SK-N-SH (cell line): ENCODE measurements around the gene ZNF664. TPM values are rescaled to one million over a fixed set of nuclear protein-coding genes. Genes with fewer than 3 reads are reported as not detected.
A peak's percentile ranks its signal among the peaks of the same experiment; 100 is the strongest.

ENCODE experiments used
- CTCF ChIA-PET: fragments of 300-600, 350-600 bp; formaldehyde crosslinking; extraction: SDS; loops from one replicate; lab custom pipeline; 2021; lab: Yijun Ruan, JAX
- POLR2A ChIA-PET: fragments of 350-600 bp; sonication (Branson Sonifier 250); formaldehyde crosslinking; extraction: SDS; loops from one replicate; lab custom pipeline; 2020; ENCODE audit warnings: antibody characterized with exemption, inconsistent platforms; lab: Yijun Ruan, JAX
- DNase-seq: peaks from one replicate; pipeline ENCODE4 v3.0.0; 2012
- H2AFZ ChIP-seq: fragments of 200-600 bp; sonication (generic); 2 replicates; pipeline ENCODE4 v1.8.1; 2016; ENCODE audit warnings: antibody characterized with exemption, mild to moderate bottlenecking, low read depth
- H3F3A ChIP-seq: fragments of 200-600 bp; sonication (generic); replicated peaks from 2 replicates; pipeline ENCODE3; 2016; ENCODE audit warnings: antibody characterized with exemption, mild to moderate bottlenecking; ENCODE audit not compliant: insufficient read depth
- H3K27ac ChIP-seq, 2 experiments: fragments of 200-500 bp in 1 of 2; fragments of 200-600 bp in 1 of 2; sonication (Bioruptor generic) in 1 of 2; sonication (generic), shearing (Covaris generic) in 1 of 2; 2 replicates each; pipeline versions ENCODE4 v1.5.1 to v1.6.1; 2014 to 2016; ENCODE audit warnings: low read depth in 2 of 2, inconsistent platforms in 1 of 2, low read length in 1 of 2, mild to moderate bottlenecking in 1 of 2, mixed read lengths in 1 of 2
- H3K27me3 ChIP-seq: fragments of 200-600 bp; sonication (generic), shearing (Covaris generic); 2 replicates; pipeline ENCODE4 v1.6.1; 2016; ENCODE audit warnings: mixed run types; ENCODE audit not compliant: insufficient read depth
- H3K36me3 ChIP-seq, 2 experiments: fragments of 200-500 bp in 1 of 2; fragments of 200-600 bp in 1 of 2; sonication (Bioruptor generic) in 1 of 2; sonication (generic) in 1 of 2; replicated peaks in 1 of 2; 2 replicates each; pipeline versions ENCODE3 to v1.5.1; 2014 to 2016; ENCODE audit warnings: low read length in 1 of 2, mild to moderate bottlenecking in 1 of 2; ENCODE audit not compliant: insufficient read depth in 2 of 2, control insufficient read depth in 1 of 2
- H3K4me1 ChIP-seq, 2 experiments: fragments of 200-500 bp in 1 of 2; fragments of 200-600 bp in 1 of 2; sonication (Bioruptor generic) in 1 of 2; sonication (generic), shearing (Covaris generic) in 1 of 2; 2 replicates each; pipeline versions ENCODE4 v1.5.1 to v1.6.1; 2014 to 2016; ENCODE audit warnings: low read depth in 1 of 2, low read length in 1 of 2, mixed run types in 1 of 2; ENCODE audit not compliant: insufficient read depth in 2 of 2, control insufficient read depth in 1 of 2
- H3K4me2 ChIP-seq: fragments of 200-600 bp; sonication (generic), shearing (Covaris generic); 2 replicates; pipeline ENCODE4 v1.6.1; 2017; ENCODE audit warnings: mixed run types
- H3K4me3 ChIP-seq, 2 experiments: fragments of 200-500 bp in 1 of 2; fragments of 200-600 bp in 1 of 2; sonication (Bioruptor generic) in 1 of 2; sonication (generic), shearing (Covaris generic) in 1 of 2; 2 replicates each; pipeline versions ENCODE4 v1.5.1 to v1.8.1; 2014 to 2016; ENCODE audit warnings: low read depth in 2 of 2, inconsistent platforms in 1 of 2, low read length in 1 of 2, mild to moderate bottlenecking in 1 of 2, mixed read lengths in 1 of 2, moderate library complexity in 1 of 2
- H3K79me2 ChIP-seq: fragments of 200-600 bp; sonication (generic); 2 replicates; pipeline ENCODE4 v1.8.1; 2017; ENCODE audit warnings: mild to moderate bottlenecking; ENCODE audit not compliant: insufficient read depth
- H3K9ac ChIP-seq: fragments of 200-600 bp; sonication (generic); 2 replicates; pipeline ENCODE4 v1.6.1; 2017; ENCODE audit warnings: mixed run types
- H3K9me2 ChIP-seq: fragments of 200-600 bp; sonication (generic); 2 replicates; pipeline ENCODE4 v1.6.1; 2017; ENCODE audit warnings: mixed run types
- H3K9me3 ChIP-seq: fragments of 200-600 bp; sonication (generic); 2 replicates; pipeline ENCODE4 v1.6.1; 2017; ENCODE audit warnings: mixed run types, mild to moderate bottlenecking, moderate library complexity
- H4K20me1 ChIP-seq: fragments of 200-600 bp; sonication (generic); 2 replicates; pipeline ENCODE4 v1.6.1; 2017; ENCODE audit warnings: mild to moderate bottlenecking, mixed run types; ENCODE audit not compliant: insufficient read depth
- CTCF ChIP-seq: fragments of 200-600 bp; sonication (generic); IDR thresholded peaks from 2 replicates; pipeline ENCODE4 v1.6.1; 2017; ENCODE audit warnings: antibody characterized with exemption, mild to moderate bottlenecking, moderate library complexity
- EP300 ChIP-seq, 2 experiments: IDR thresholded peaks; 2 replicates each; pipeline versions ENCODE4 v1.4.0 to v1.6.1; 2012; ENCODE audit warnings: borderline replicate concordance in 1 of 2, low read depth in 1 of 2, low read length in 1 of 2
- FOSL2 ChIP-seq: IDR thresholded peaks from 2 replicates; pipeline ENCODE4 v1.4.0; 2012; ENCODE audit warnings: low read depth, mild to moderate bottlenecking, moderate library complexity, borderline replicate concordance
- FOXJ3 ChIP-seq: sonication (generic); formaldehyde crosslinking; IDR thresholded peaks from 2 replicates; pipeline ENCODE4 v1.5.1; 2020; ENCODE audit warnings: mild to moderate bottlenecking, missing genetic modification reagents
- FOXM1 ChIP-seq: IDR thresholded peaks from 2 replicates; pipeline ENCODE4 v1.4.0; 2012; ENCODE audit warnings: low read depth, mild to moderate bottlenecking
- GATA2 ChIP-seq: sonication (generic); formaldehyde crosslinking; IDR thresholded peaks from 2 replicates; pipeline ENCODE4 v1.5.0; 2020; ENCODE audit warnings: mild to moderate bottlenecking, missing genetic modification reagents
- IRF3 ChIP-seq: fragments of 150-350 bp; IDR thresholded peaks from 2 replicates; pipeline ENCODE4 v1.6.1; 2016; ENCODE audit warnings: mild to moderate bottlenecking, low read depth, low read length
- MAX ChIP-seq: IDR thresholded peaks from 2 replicates; pipeline ENCODE4 v1.4.0; 2012; ENCODE audit warnings: low read depth
- MXI1 ChIP-seq: IDR thresholded peaks from 2 replicates; pipeline ENCODE4 v1.6.1; 2012; ENCODE audit warnings: mild to moderate bottlenecking, low read depth, low read length, improper control_type of control experiment
- NFIC ChIP-seq: IDR thresholded peaks from 2 replicates; pipeline ENCODE4 v1.4.0; 2012; ENCODE audit warnings: borderline replicate concordance
- NRF1 ChIP-seq: IDR thresholded peaks from 2 replicates; pipeline ENCODE4 v1.6.1; 2012; ENCODE audit warnings: low read depth, mild to moderate bottlenecking, low read length
- POLR2AphosphoS5 ChIP-seq: IDR thresholded peaks from 2 replicates; pipeline ENCODE4 v1.6.1; 2012; ENCODE audit warnings: low read depth, low read length
- RAD21 ChIP-seq: IDR thresholded peaks from 2 replicates; pipeline ENCODE4 v1.6.1; 2012; ENCODE audit warnings: mild to moderate bottlenecking, low read length
- RCOR1 ChIP-seq: fragments of 150-350 bp; IDR thresholded peaks from 2 replicates; pipeline ENCODE4 v1.6.1; 2017; ENCODE audit warnings: antibody characterized with exemption, low read length
- RFX5 ChIP-seq: IDR thresholded peaks from 2 replicates; pipeline ENCODE4 v1.6.1; 2012; ENCODE audit warnings: mild to moderate bottlenecking, improper control_type of control experiment, low read length
- SIN3A ChIP-seq: IDR thresholded peaks from 2 replicates; pipeline ENCODE4 v1.6.1; 2012; ENCODE audit warnings: low read depth, mild to moderate bottlenecking, low read length, moderate library complexity, borderline replicate concordance
- SMC3 ChIP-seq: IDR thresholded peaks from 2 replicates; pipeline ENCODE4 v1.6.1; 2012; ENCODE audit warnings: low read depth, low read length, improper control_type of control experiment
- TAF1 ChIP-seq: IDR thresholded peaks from 2 replicates; pipeline ENCODE4 v1.6.1; 2012; ENCODE audit warnings: low read depth, mild to moderate bottlenecking, low read length, moderate library complexity, borderline replicate concordance
- TEAD4 ChIP-seq: IDR thresholded peaks from 2 replicates; pipeline ENCODE4 v1.4.0; 2012; ENCODE audit warnings: mild to moderate bottlenecking, borderline replicate concordance; ENCODE audit not compliant: insufficient read depth
- USF1 ChIP-seq: IDR thresholded peaks from 2 replicates; pipeline ENCODE4 v1.4.0; 2012; ENCODE audit warnings: low read depth, borderline replicate concordance
- USF2 ChIP-seq: fragments of 150-350 bp; IDR thresholded peaks from 2 replicates; pipeline ENCODE4 v1.6.1; 2017; ENCODE audit warnings: antibody characterized with exemption, low read length, low read depth, borderline replicate concordance
- WGBS: methylation state at CpG from one replicate; pipeline ENCODE4 v1.1.6; 2017; ENCODE audit warnings: low lambda C conversion rate; 5-methylcytosine and 5-hydroxymethylcytosine counted together
- polyA plus RNA-seq, 3 experiments: library from polyadenylated mRNA; depleted of rRNA; stranded (reverse); fragments of >200 nt; gene quantifications; 2 replicates each; pipeline ENCODE4 v1.2.3, GENCODE V29; 2012

Gene ZNF664
- polyA plus RNA-seq, 1 of the 3 experiments (the other 2 are of a cell fraction): 34.9 TPM

- TF ChIP-seq FOXM1 (no peak), SMC3 (no peak), MXI1 (no peak), USF2 (no peak), SIN3A (no peak), RCOR1 (no peak), FOSL2 (peak; percentile 74; the same call in 1 of the 2 replicates), TAF1 (no peak), NFIC (peak; percentile 25; the same call in 1 of the 2 replicates), IRF3 (no peak)
Measured at GRCh38 chr12:124026755-124027745, 54.0 kb downstream of the ZNF664 start (continued).

GRCh38 chr12:124027753-124028554 lies 54.9 kb downstream of the ZNF664 start:
- no peak overlapping the region for H3K4me3 ChIP-seq
- no peak overlapping the region; the same call in 1 of the 2 replicates for H3K4me2 ChIP-seq
- H2AFZ ChIP-seq: no peak overlapping the region
- H3K4me1 ChIP-seq: peaks cover 25 to 29% of the 10 kb centered on the region in 2 experiments; a peak in 3 of 4 replicates
- 90% methylated on average over 14 of the region's 18 CpGs for WGBS
- H4K20me1 ChIP-seq: no peaks in the 10 kb centered on the region
- no peaks in the 10 kb centered on the region for H3K79me2 ChIP-seq
- POLR2A ChIA-PET: no interaction called here
- H3K9me3 ChIP-seq: no peaks in the 10 kb centered on the region
- H3K9me2 ChIP-seq: no peaks in the 10 kb centered on the region
- TF ChIP-seq SIN3A (no peak), NRF1 (no peak), GATA2 (CRISPR knock-in tag) (no peak), RAD21 (no peak), USF1 (no peak), TAF1 (no peak), EP300 (IDR thresholded peaks at IDR 0.05; ENCODE audit: borderline replicate concordance in 1 of 2, low read depth in 1 of 2, low read length in 1 of 2) (no peak), POLR2AphosphoS5 (no peak), FOXJ3 (CRISPR knock-in tag) (no peak), MAX (no peak), RFX5 (no peak), NFIC (no peak), FOSL2 (no peak), CTCF (no peak), IRF3 (no peak), TEAD4 (no peak)
- TF ChIP-seq, all 33 proteins: peak for 0
- H3F3A ChIP-seq: peaks cover 31% of the 10 kb centered on the region
- no peak for DNase-seq
- peak overlapping the region in 1 of 2 experiments; percentile 84; a peak in 1 of 4 replicates for H3K27ac ChIP-seq
- CTCF ChIA-PET: interaction anchor here (0.7 to 1.8 kb wide), 3 partner anchors 9 to 738 kb away, joined by 3 to 11 read pairs (median 3); no protein-coding TSS in a partner anchor
- H3K36me3 ChIP-seq: no peaks in the 10 kb centered on the region
- no peaks in the 10 kb centered on the region for H3K27me3 ChIP-seq
- no peak overlapping the region for H3K9ac ChIP-seq
